Chondrocyte (in vitro differentiated cells): ENCODE data around the gene CCDC71. TPM values are rescaled to one million over a fixed set of nuclear protein-coding genes. Genes with fewer than 3 reads are reported as not detected.

Experiments used
- DNase-seq: peaks from one replicate; pipeline ENCODE4 v3.0.0; 2021; ENCODE audit warnings: mixed read lengths, low spot score
- H3K27ac Mint-ChIP-seq: one replicate; pipeline ENCODE4 v1.8.0; 2021; ENCODE audit warnings: mild to moderate bottlenecking, moderate library complexity, mixed read lengths; ENCODE audit not compliant: unreplicated experiment
- H3K27me3 Mint-ChIP-seq: 2 replicates; pipeline ENCODE4 v1.8.0; 2021; ENCODE audit warnings: low read depth, mixed read lengths
- H3K36me3 Mint-ChIP-seq: 2 replicates; pipeline ENCODE4 v1.8.0; 2021; ENCODE audit warnings: low read depth, mixed read lengths
- H3K4me1 Mint-ChIP-seq: 2 replicates; pipeline ENCODE4 v1.8.0; 2021; ENCODE audit warnings: low read depth, mild to moderate bottlenecking, mixed read lengths
- H3K4me3 Mint-ChIP-seq: one replicate; pipeline ENCODE4 v1.8.0; 2021; ENCODE audit warnings: mild to moderate bottlenecking, moderate library complexity, mixed read lengths; ENCODE audit not compliant: unreplicated experiment
- H3K9me3 Mint-ChIP-seq: 2 replicates; pipeline ENCODE4 v1.8.0; 2021; ENCODE audit warnings: low read depth, mixed read lengths
- total RNA-seq: library from RNA; stranded (reverse); gene quantifications from 3 replicates; pipeline ENCODE4 v1.2.1, GENCODE V29; 2021
- TF ChIP-seq, protein P1 (sequence below): fragments of 200-600 bp; sonication (generic); IDR thresholded peaks from 2 replicates; pipeline ENCODE4 v1.5.0; 2021; ENCODE audit warnings: antibody characterized with exemption, mild to moderate bottlenecking, moderate library complexity

Gene CCDC71
- total RNA-seq, 1 donor from 2014 or later: 18.7 TPM

DNA sequence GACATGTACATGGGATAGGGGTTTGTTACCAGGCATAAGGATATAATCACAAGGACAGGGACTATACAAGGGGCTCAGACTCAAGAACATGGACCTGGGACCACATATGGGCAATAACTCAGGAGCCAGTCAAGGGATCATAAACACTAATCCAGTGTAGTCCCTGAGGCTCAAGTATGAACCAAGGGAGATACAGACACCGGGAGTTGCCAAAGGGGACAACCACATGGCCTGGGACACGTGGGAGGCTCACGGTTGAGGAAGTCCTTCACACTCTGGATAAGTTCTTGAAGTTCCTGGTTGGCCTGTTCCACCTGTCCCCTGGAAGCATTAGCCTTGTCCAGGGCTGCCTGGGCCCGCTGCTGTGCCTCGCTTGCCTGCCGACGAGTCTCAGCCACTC, 43.7 kb downstream of the CCDC71 start:
- no peaks in the 10 kb centered on the region for H3K27me3 Mint-ChIP-seq
- H3K4me1 Mint-ChIP-seq: peaks cover 6% of the 10 kb centered on the region
- TF ChIP-seq, protein P1, sequence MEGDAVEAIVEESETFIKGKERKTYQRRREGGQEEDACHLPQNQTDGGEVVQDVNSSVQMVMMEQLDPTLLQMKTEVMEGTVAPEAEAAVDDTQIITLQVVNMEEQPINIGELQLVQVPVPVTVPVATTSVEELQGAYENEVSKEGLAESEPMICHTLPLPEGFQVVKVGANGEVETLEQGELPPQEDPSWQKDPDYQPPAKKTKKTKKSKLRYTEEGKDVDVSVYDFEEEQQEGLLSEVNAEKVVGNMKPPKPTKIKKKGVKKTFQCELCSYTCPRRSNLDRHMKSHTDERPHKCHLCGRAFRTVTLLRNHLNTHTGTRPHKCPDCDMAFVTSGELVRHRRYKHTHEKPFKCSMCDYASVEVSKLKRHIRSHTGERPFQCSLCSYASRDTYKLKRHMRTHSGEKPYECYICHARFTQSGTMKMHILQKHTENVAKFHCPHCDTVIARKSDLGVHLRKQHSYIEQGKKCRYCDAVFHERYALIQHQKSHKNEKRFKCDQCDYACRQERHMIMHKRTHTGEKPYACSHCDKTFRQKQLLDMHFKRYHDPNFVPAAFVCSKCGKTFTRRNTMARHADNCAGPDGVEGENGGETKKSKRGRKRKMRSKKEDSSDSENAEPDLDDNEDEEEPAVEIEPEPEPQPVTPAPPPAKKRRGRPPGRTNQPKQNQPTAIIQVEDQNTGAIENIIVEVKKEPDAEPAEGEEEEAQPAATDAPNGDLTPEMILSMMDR: no peak
- no peak overlapping the region for H3K4me3 Mint-ChIP-seq
- no peaks in the 10 kb centered on the region for H3K9me3 Mint-ChIP-seq
- H3K27ac Mint-ChIP-seq: no peak overlapping the region
- no peak for DNase-seq
- H3K36me3 Mint-ChIP-seq: peaks cover 27% of the 10 kb centered on the region

DNA sequence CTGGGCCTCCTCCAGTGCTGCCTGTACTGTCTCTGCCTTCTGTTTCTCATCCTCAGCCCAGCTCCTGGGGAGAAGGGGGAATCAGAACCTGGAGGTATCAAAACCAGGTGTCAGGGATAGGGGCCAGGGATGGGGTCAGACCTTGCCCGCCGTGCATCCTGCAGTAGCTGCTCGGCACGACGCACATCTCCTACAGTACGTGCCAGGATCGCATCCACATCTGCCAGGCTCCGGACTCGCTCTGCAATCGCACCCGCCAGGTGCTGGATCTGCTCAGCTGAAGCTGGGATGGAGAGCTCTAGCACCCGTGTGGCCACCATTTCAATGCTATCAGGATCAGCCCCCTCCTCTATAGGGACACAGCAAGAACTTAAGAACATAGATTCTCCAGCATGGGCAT, 44.1 kb downstream of the CCDC71 start:
- TF ChIP-seq, protein P1: no peak
- no peak overlapping the region for H3K4me3 Mint-ChIP-seq
- peak overlapping the region; percentile 54 for H3K27ac Mint-ChIP-seq
- H3K27me3 Mint-ChIP-seq: no peaks in the 10 kb centered on the region
- peaks cover 29% of the 10 kb centered on the region for H3K36me3 Mint-ChIP-seq
- no peaks in the 10 kb centered on the region for H3K9me3 Mint-ChIP-seq
- DNase-seq: no peak
- peaks cover 6% of the 10 kb centered on the region for H3K4me1 Mint-ChIP-seq

DNA sequence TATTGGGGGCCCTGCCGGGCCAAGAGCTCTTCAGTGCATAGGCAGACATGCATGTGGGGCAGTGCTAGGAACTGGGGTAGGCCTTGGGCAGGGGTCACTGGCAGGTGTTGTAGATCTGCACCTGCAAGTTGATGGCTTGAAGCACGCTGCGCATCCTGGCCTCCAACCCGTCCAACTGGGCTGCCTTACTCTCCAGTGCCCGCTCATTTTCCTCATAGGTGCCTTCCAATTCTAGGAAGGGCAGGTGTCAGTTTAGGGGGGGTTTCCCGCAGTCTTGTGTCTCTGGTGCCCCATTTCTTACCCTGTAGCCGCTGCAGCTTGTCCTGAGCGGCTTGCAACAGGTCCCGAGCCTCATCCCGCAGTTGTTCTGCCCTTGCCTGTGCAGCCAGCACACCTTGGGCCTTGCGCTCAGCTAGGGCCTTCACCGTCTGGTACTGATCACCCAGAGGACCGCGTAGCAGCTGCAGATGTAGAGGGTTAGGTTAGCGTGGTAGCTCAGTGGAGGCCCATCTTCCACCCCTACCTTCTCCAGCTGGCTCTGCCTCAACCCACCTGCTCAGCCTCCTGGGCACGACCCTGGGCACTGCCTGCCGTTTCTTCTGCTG, 44.9 kb downstream of the CCDC71 start:
- TF ChIP-seq, protein P1: no peak
- H3K9me3 Mint-ChIP-seq: no peaks in the 10 kb centered on the region
- peak overlapping the region; percentile 54 for H3K27ac Mint-ChIP-seq
- H3K4me3 Mint-ChIP-seq: peak overlapping the region; percentile 70
- H3K36me3 Mint-ChIP-seq: peaks cover 31% of the 10 kb centered on the region
- H3K27me3 Mint-ChIP-seq: no peaks in the 10 kb centered on the region
- H3K4me1 Mint-ChIP-seq: peaks cover 6% of the 10 kb centered on the region
- DNase-seq: no peak

DNA sequence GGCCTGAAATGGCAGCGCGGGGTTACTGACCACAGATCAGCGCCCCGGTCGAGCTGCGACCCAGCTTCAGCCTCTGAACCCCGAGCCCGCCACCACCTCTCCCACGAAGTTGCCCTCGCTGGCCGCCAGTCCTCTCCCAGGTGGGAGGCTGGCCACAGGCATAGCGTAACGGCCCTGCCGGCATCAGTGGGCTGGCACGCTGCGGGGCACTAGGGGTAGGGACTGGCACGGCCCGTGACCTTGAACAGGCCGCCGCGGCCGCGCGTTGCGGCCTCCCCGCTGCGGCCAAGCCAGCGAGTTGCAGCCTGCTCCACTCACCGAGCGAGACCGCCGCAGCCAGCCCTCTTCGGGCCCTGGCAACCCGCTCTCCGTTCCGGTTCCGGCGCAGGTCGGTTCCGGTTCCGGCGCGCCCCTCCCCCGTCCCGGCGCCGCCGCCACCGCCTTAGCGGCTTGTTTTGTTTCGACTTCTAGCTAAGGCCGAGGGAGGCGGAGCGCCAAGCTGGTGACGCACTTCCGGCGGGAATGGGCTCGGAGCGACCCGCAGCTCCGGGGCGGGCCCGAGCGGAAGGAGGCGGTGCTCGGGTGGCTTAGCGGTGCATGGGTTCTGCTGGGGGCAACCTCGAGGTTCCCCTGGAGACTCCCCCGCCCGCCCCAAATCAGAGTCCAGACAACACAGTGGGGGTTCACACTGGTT, 45.5 kb downstream of the CCDC71 start, which contains the start of gene USP19:
USP19 (minus strand) TSS at position 386 of the 694 bp plus-strand sequence. CDS start 1,678 bp downstream, outside the sequence.
- no peak for DNase-seq
- H3K27ac Mint-ChIP-seq: peak within 1 kb of the TSS; percentile 72
- H3K4me1 Mint-ChIP-seq: peaks cover 6% of the 10 kb centered on the region
- peaks cover 34% of the 10 kb centered on the region for H3K36me3 Mint-ChIP-seq
- no peaks in the 10 kb centered on the region for H3K9me3 Mint-ChIP-seq
- TF ChIP-seq, protein P1: no peak
- peak within 1 kb of the TSS; percentile 70 for H3K4me3 Mint-ChIP-seq
- no peaks in the 10 kb centered on the region for H3K27me3 Mint-ChIP-seq

DNA sequence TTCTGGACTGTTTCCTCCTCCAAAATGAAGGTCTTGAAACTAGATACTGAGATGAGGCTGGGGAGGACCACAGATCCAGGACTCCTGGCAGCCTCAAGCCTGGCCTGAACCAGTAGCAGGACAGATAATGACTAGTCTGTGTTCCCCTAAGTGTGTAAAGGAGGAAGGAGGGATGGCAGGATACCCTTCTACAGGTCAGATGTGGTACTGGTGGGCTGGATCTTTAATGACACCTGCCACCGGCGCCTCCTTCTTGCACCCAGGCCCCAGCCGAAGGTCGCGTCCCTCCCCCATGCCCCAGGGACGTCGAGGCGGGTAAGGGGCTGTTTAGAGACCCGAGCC, 46.1 kb downstream of the CCDC71 start:
- Mint-ChIP-seq H3K9me3 (no peaks in the 10 kb centered on the region), H3K4me1 (peaks cover 6% of the 10 kb centered on the region), H3K27ac (peak overlapping the region; percentile 72), H3K4me3 (peak overlapping the region; percentile 70), H3K27me3 (no peaks in the 10 kb centered on the region), H3K36me3 (peaks cover 35% of the 10 kb centered on the region)
- no peak for DNase-seq
- TF ChIP-seq, protein P1: no peak
